ENCODE measurements around the gene TTC13.

The TTC13 gene

DNA sequence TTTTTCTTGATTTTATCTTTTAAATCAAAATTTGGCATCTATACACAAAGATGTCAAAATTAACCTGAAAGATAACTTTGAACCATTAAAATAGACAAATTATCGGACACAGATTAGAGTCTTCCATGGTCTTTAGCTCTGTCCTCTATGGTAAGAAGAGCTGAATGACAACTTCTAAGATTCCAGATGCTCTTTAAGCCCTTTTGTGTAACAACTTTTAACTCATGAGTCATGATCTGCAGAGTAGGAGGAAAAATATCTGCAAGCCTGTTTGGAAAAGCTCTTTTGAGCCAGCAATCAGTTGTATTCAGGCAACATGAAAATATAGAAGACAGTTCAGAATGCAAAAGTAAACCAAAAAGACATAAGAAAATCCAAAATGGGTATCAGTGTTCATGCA is 37.8 kb downstream of the TTC13 start:
- peak in 1 of 2 donors; percentile 7 for DNase-seq

DNA sequence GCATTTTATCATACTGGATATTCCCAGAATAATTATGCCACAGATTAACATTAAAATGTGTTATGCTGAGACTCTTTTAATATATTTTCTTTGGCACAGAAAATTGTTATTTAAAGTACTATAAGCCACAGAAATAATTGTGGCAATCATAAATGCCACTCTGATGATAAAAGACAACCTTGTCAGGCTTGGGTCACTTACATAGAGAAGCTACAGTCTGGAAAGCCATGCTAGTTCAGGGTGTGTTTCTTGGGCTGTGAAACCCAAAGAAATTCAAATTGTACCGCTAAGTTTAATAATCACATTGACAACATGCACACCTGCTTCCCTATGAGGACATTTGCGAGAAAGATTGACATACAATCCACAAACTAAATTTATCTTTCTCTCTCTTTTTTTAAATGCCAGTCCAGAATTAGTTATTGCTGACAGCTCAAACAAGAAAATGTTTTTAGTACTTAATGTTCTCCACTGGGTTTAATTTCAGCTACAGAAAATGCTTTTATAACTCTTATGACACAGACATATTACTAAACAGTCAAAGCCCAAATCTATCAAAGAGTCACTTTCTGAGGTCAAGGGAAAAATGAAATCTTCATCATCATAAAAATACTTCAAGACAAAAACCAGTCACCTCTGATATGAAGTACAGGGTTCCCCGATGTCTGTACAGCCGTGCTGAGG is 38.7 kb downstream of the TTC13 start:
- DNase-seq: no peak

DNA sequence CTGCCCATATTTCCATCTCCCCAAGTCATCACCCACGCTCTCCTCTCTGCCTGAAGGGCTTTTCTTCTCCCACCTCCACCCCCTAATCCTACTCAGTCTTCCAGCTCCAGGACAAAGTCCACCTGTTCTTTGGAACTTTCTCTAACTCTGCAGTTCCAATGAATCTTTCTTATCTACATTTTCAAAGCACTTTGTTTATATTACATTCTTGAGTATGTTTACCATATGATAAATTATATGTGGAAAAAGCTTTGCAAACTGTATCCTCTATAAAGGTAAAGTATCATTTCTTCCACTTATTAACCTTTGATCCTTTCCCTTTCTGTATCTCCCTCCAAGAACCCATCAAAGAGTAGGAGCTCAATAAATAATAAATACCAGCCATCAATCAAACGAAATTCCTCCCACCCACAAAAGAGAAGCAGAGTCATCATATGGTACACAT is 39.7 kb downstream of the TTC13 start:
- no peak for DNase-seq

DNA sequence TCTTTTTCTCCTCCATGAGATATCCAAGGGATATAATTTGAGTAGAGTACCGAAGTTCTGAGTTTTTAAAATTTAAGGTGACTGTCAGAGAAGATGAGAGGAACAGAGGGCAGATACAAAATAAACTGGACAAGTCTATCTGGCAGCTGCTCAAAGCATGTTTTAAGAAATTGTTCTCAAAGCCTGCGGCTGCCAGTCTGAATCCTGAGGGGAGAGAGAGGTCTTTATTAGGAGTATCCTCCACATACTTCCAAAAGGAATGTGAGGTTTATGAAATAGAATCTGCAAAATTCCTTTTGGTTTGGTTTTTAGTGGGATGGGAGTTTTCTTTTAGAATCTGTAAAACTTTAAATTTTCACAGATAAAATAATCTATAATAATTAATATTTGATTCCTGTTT is 41.3 kb downstream of the TTC13 start:
- DNase-seq: no peak

DNA sequence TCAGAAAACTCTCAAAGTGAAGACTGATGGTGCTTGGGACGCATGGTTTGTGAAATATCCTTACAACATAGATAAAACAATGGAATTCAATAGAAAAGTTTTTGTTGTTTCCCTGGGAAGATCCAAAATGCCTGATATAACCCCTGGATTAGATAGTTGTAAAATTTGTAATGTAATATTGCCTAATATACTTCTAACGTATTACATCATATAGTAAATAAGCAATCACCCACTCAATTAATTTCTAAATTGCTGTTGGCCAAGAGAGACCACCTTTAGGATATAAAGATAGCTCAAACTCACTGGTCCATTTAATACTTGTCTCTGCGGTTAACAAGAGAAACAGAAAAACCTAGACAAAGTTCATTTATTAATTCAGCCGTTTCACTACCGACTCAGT is 42.2 kb downstream of the TTC13 start:
- DNase-seq: no peak

DNA sequence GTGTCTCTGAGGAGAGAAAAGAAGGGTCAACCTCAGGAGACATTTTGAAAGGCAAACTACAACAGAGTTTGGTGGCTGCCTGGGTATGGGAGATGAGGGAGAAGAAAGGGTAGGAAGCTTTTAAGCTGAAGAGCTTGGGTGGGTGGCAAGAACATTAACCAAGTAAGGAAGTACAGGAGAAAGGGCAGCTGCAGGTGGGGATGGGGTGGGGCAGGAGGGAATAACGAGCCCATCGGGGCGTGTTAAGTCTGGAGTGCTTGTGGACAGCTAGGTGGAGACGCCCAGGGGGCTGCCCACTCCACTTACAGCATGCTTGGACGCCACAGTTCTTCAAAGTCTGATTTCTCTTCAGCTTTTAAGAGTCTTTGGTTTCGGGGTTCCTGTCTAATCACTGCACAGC is 42.8 kb downstream of the TTC13 start:
- no peak for DNase-seq

DNA sequence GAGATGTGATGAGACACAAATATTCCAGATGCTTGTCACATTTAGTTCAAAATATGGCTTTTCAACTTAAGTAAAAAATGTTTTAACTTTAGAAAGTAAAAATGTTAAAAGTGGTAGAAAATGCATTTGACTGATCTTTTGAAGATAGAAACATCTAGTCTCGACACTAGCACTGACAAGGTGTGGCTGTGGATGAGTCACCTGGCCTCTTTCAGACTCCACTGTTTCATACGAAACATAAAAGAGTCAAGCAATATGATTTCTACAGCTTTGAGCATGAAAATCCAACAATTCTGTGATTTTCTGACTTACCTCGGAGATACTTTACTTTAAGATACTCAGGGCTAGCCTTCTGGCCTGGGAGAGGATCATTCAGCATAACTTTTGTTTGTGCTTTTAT is 47.7 kb downstream of the TTC13 start:
- no peak for DNase-seq

DNA sequence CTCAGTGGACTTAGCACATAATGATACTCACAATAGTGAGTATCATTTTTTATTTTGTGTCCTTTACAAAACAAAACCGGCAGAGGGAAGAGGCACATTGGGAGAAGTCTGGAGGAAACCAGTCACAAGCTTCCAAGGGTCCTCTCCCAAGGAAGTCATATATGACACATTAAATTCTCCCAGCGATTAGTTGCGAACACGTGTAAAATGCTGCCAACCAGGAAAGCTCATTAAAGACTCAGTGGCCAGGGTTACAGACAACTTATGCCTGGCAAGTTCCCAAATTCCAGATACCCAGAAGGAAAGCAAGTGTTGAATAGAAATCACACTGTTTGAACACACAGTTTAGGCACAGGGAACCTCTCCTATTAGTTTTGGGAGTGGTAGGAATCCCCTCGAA is 52.5 kb downstream of the TTC13 start:
- DNase-seq: no peak

DNA sequence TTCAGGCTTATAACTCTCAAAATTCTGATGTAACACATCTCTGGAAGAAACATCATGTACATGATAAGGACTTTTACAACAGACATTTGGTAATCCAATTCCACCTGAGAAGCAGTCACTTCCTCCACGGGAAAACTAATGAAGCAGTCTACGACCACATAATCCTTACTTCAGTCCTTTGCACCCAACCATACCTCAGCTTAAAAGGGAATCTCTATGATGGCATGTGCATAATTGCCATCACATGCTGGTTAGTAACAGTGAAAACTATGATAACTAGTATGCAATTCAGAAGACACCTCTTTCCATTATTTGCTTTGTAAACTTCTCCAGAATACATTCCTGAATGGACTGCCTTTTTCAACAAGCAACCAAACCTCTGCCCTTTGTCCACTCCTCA is 53.1 kb downstream of the TTC13 start:
- DNase-seq: no peak

DNA sequence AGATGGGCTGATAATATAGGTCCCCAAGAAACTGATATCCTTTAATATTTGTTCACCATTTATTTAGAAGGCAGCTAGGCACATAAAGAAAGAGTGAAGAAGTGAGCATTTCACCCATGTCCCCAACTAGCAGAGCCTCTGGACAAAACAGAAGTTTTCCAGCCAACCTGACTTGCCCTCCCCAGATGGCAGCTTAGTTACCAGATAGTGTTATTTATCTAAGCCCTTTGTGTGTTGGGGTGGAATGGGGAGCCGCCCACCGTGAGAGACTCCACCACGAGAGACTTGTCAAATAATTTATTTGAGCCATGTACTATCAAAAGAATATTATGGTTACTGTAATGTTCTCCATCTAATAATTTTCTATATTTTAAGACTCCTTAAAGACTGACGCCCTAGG is 55.5 kb downstream of the TTC13 start:
- DNase-seq: no peak

DNA sequence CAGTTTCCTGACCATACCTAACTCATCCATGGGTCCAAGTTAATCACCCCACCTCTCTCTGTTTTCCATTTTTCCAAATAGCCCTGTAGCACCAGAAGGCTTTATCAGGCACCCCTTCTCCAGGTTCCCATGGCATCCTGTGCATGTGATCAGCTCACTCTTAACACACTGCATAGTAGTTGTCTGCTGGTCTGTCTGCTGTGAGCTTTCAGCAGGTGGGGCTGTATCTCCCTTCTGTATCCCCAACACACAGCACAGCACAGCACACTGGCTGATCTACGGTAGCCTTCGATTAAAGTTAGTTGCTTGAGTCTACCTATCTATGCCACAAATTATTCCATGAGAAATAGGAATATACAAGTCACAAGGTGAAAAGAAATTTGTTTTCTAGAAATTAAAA is 56.0 kb downstream of the TTC13 start:
- no peak for DNase-seq

DNA sequence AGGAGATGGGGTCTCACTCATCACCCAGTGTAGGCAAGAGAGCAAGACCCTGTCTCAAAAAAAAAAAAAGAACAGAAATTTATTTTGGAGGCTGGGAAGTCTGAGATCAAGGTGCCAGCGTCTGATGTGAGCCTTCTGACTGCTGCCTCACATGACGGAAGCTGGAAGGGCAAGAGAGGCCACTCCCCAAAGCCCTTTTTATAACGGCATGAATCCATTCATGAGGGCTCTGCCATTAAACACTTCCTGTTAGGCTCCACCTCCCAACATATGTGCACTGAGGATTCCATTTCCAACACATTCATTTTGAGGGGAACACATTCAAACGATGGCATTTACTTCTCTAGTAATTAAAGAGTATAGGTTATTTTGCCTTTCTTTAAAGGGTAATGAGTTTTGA is 59.5 kb downstream of the TTC13 start:
- DNase-seq: no peak

DNA sequence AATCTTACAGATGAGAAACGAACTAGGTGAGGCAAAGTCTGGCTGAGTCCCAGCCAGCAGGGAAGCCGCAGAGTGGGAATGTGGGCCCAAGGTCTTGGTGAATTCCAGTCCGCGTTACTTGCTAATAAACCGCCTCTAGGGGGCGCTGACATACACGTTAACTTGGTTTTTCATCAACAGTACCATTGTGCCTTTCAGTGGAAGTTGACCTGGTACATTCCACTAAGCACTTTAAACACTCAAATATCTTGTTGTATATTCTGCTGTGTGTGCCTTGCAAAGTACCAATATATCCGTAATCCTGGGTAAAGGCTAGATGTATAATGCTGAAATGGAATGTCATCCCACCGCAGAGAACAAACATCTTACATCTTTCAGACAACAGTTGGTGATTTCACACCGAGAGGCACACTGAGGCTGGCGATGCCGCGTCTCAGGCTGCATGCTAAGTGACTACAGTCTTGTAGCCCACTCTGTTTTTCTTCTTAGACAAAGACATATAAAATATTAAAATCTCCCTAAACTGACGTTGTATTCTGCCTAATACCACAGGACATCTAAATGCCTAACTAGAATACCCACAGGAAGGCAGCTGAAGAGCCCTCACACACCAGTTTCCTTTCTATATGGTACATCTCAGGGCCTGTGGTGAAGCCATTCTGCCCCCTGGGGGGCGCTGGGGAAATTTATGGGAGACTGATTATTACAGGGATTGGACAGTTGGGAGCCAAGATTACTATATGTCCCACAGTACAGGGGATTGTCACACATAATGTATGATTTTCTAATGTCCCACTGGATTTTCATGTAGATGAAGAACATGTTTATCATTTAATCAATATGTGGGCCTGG is 61.2 kb downstream of the TTC13 start:
- DNase-seq: peak; percentile 55

DNA sequence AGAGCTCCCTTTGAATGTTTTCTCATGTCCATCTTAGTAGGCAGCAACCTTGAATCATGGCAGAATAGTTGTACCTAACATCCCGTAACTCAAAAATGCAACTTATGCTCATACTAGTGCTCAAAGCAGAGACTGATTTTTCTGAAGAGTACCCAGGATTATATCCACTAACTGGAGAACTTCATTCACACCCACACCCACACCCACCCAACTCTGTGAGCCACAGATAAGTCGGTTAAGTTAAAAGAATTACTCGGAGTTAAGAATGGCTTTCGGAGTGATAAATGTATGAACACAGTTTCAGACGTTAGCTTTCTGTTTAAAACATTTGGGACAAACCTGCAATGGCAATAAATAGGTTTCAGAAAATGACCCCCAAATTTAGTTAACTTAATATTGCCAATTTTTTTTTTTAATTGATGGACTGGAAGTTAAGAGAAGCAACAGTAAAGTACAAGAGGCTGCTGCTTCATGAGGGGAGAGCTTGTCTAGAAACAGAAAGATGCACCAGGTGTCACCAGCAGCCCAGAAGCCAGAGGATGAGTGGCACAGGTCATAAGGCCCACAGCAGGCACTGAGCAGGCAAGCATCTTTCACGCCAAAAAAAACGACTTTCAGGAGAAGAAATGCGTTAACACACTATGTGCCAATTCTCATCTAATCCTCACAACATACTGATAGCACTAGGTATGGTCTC is 61.9 kb downstream of the TTC13 start:
- no peak for DNase-seq

DNA sequence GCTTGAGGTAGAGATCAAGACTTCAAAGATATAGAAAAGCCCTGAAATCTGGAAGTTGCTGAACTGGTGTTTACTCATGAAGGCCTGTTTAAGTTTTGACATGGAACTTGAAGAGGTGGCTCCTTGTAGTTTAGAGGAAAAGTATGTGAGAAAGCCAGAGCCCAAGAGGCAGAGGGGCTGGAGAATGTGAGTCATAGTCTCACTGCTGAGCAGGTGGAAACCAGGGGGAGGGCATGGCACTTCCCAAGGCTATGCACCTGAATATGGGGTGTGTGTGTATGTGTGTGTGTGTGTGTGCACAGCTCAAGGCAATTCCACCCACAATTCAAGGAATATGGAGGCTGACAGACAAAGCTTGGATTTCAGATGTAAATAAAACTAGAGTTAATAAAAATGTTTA is 63.6 kb downstream of the TTC13 start:
- no peak for DNase-seq

DNA sequence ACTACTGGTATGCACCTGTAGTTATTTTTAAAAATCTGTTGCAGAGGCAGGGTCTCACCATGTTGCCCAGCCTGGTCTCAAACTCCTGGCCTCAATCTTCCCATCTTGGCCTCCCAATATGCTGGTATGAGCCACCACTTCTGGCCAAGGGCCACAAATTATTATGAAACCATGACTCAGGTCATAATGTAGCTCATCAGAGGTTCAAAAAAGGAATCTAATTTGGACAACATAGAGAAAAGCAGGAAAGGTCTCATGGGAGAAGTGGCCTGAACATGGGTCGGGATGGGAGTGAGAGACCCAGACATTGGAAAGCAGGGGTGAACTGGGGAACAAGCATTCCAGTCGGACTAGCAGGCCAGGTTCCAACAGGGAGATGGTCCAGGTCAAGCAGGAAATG is 65.2 kb downstream of the TTC13 start:
- no peak for DNase-seq

DNA sequence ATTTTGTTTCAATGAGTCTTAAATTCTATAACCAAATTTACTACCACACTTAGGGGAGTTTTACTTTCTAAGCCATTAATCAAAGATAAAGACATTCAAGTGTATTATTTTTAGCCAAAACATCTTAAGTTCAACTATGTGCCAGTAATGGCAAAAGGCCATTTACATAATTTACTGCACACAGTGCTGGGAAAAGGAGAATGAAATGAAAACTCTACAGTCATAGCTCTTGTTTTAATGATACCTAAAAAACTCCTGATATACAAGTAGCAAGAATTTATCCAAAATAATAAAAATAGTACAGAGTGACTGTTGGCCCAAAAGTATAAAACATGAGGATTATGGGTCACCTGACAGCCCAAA is 67.9 kb downstream of the TTC13 start:
- no peak for DNase-seq

DNA sequence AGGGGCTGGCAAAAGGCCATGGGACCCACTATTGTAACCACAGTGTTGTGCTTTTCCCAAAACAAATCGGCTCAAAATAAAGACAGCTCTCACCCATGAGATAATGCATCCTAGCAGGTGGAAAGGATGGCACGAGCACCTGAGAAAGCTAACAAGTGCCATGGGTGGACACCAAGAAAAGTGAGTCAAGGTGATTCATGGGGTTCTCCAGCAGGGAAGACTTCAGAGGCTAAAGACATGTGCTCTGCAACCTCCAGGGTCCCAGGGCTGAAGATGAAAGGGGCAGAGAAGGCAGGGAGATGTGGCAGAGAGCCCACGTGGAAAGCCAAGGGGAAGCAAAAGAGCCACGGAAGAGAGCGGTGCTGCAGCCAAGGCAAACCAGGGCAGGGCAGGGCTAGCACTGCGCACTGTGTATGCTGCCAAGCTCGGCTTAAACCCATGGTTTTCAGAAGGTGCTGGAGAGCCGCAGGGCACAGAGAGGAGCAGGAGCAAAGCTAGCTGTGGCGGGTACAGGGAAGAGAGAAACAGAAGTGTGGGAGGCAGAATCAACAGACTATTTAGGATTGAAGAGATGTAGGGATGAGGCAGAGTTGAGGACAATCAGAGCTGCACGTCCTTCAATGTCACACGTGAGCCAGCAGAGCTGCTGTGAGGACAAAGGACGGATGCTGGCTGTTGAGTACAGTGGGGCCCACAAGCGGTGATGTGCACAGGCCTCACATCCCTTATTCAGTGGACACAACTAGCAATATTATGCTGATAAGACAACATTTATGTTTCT is 68.5 kb downstream of the TTC13 start:
- peak; percentile 76 to 84 for DNase-seq

DNA sequence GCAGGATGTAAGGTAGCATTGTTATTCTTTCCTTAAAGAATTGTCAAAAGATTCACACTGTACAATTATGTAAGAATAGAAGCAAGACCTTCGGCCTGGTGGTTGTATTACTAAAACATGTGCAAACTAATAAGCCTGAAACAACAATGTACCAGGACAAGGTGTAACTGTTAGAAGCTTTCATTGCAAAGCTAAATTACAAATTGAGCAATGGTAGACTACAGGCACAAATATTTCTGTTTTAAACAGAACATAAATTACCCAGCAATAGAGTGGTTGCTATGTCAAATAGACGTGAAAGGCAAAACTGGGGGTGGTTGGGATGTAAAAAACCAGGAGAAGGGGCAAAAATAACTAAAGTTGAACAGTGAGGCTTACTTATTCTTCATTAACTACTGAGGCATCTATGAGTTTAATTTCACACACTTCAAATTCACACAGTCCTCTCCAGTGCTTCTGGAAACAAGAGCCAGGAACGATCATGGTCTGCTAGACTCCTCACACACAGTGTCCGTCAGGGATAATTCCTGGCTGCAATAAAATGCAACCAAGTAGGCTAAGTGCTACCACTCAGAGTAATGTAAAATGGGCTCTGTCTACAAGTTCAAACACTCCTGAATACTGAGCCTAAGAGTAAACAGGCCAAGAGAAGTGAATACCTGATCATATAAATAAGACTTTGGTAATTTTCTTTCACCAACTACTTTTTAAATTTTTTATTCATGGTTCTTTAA is 71.0 kb downstream of the TTC13 start:
- no peak for DNase-seq

DNA sequence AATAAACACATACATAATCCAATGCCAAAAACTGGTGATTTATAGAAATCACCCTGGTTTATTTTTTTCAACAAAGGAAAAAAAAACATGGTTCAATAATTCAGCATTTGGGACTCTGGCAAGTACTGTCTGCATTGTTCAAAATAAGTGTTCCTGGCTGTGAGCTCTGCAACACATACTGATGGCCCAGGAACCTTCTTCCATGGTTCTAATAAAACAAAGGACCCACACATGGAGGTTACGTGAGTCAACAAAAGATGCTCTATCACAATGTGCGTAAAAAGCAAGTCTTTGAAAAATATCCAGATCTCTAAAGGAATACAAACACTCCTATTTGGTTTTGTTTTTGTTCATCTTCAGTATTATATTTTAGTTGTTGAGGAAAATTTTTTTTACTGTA is 72.4 kb downstream of the TTC13 start:
- no peak for DNase-seq

DNA sequence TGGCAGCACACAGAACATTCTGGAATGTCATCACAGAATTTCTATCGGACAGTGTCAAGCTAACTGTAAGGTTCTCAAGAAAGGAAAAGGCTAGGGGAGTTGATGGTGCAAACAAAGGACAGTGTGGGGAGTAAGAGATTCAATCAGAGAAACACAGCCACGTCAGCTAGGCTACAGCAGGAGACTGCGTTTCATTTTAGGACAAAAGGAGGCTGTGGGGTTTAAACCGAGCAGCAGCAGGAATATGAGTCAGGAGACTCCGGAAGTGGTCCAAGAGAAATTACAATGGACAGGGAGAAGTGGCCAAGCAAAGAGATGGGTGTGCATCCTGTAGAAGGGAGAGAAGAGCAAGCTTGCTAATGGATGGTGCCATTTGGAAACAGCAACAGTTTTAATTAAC is 72.9 kb downstream of the TTC13 start:
- DNase-seq: no peak

DNA sequence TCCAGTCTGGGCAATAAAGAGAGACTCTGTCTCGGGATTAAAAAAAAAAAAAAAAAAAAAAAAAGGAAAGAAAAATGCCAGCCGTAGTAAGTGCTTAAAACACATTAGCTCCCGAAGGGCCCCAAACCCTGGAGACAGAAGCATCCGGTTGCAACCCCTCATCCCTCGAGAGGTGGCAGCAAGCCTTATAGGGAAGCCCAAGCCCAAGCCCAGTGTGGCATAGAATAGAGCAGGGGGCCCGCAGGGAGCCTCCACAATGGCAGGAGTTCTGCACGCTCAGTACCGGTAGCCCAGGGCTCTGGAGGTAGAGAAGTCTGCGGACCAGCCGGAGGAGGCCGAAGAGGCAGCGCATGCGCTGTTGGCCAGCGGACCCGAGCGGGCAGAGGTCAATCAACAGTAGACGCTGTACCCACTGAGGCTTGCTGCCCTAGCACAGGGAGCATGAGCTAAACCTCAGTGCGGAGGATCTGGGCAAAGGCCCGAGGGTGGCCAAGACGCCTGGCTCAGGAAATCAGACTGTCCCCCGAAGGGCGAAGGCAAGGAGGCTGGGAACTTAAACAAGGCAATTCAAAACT is 76.2 kb downstream of the TTC13 start:
- DNase-seq: no peak

All from hippocampal formation (tissue), 2 donors.